WTC11 (cell line): ENCODE data around the gene USP17L21. TPM values are rescaled to one million over a fixed set of nuclear protein-coding genes. Genes with fewer than 3 reads are reported as not detected.
"Not testable (repeated sequence)": the region's sequence is repeated elsewhere in the genome, so short reads cannot be mapped to it uniquely, and the experiment has no call there.

Experiments used
- ATAC-seq: fragments of 200-7000 bp; cut with Tn5 transposase; 2 replicates; pipeline ENCODE4 v1.10.0; 2021; ENCODE audit warnings: mild to moderate bottlenecking, moderate library complexity
- CTCF ChIA-PET: fragments of 300-600 bp; sonication (Branson Sonifier 250); formaldehyde crosslinking; loops from one replicate; lab custom pipeline; 2021; ENCODE audit warnings: antibody characterized with exemption; lab: Charles Lee
- POLR2A ChIA-PET: fragments of 350-600 bp; sonication (Branson Sonifier 250); formaldehyde crosslinking; loops from one replicate; lab custom pipeline; 2021; ENCODE audit warnings: antibody characterized with exemption; lab: Charles Lee
- DNase-seq: peaks from one replicate; pipeline ENCODE4 v3.0.0; 2021; ENCODE audit warnings: low spot score
- H3K27ac Mint-ChIP-seq: 2 replicates; pipeline ENCODE4 v1.8.0; 2021; ENCODE audit warnings: mixed read lengths
- H3K27me3 Mint-ChIP-seq: 2 replicates; pipeline ENCODE4 v1.8.0; 2021; ENCODE audit warnings: low read depth, mild to moderate bottlenecking, moderate library complexity, mixed read lengths
- H3K36me3 Mint-ChIP-seq: 2 replicates; pipeline ENCODE4 v1.8.0; 2021; ENCODE audit warnings: mixed read lengths
- H3K4me1 Mint-ChIP-seq: 2 replicates; pipeline ENCODE4 v1.8.0; 2022; ENCODE audit warnings: mixed read lengths
- H3K4me3 Mint-ChIP-seq: 2 replicates; pipeline ENCODE4 v1.8.0; 2021; ENCODE audit warnings: mild to moderate bottlenecking, moderate library complexity, mixed read lengths
- H3K9me3 Mint-ChIP-seq: 2 replicates; pipeline ENCODE4 v1.8.0; 2021; ENCODE audit warnings: mixed read lengths
- total RNA-seq: library from RNA; stranded (reverse); gene quantifications from 3 replicates; pipeline ENCODE4 v1.2.3, GENCODE V29; 2021

The USP17L21 gene
- total RNA-seq, 1 experiment from 2014 or later, result not detected

DNA sequence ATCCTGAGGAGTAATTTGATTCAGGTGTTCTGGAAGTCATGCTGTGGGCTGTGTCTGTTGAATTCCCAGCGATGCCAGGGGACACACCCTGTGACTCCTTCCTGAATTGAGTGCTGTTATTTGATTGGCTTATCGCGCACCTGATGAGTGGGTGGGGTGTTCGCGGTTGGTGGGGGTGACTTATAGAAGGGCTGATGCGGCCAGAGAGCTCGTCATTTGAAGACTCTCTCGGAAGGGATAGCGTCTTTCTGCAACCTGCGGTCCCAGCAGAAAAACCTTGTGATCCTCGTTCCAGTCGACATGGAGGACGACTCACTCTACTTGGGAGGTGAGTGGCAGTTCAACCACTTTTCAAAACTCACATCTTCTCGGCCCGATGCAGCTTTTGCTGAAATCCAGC lies 4.8 kb upstream of the USP17L21 start, which contains the start of gene USP17L20:
Gene USP17L20, plus strand, starts transcription at position 301 of the 400 bp plus-strand sequence. Its CDS starts 0 bp downstream, at position 301.
- ATAC-seq, POLR2A ChIA-PET, CTCF ChIA-PET, H3K4me3 Mint-ChIP-seq, H3K36me3 Mint-ChIP-seq, H3K9me3 Mint-ChIP-seq, H3K27ac Mint-ChIP-seq, DNase-seq, H3K27me3 Mint-ChIP-seq, H3K4me1 Mint-ChIP-seq: not testable (repeated sequence)

DNA sequence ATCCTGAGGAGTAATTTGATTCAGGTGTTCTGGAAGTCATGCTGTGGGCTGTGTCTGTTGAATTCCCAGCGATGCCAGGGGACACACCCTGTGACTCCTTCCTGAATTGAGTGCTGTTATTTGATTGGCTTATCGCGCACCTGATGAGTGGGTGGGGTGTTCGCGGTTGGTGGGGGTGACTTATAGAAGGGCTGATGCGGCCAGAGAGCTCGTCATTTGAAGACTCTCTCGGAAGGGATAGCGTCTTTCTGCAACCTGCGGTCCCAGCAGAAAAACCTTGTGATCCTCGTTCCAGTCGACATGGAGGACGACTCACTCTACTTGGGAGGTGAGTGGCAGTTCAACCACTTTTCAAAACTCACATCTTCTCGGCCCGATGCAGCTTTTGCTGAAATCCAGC lies 4.6 kb downstream of the USP17L21 start, which contains the start of gene USP17L22:
Gene USP17L22, plus strand, starts transcription at position 301 of the 400 bp plus-strand sequence. Its CDS starts 0 bp downstream, at position 301.
- CTCF ChIA-PET, H3K27ac Mint-ChIP-seq, H3K9me3 Mint-ChIP-seq, POLR2A ChIA-PET, H3K4me3 Mint-ChIP-seq, H3K36me3 Mint-ChIP-seq, H3K27me3 Mint-ChIP-seq, DNase-seq, H3K4me1 Mint-ChIP-seq, ATAC-seq: not testable (repeated sequence)

DNA sequence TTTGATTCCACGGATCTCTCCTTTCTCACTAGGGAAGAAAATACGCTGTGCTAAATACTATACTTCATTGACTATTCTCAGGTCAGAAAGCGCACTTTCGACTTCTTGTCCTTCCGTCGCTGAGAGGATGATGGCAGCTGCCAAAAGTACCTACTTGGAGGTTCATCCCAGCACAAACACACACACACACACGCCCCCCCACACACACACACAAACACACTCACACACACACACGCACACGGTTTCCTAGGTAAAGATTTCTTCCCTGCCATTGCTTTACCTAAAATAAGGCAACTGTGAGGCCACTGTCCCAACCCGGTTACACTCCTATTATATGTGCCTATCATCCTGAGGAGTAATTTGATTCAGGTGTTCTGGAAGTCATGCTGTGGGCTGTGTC lies 9.0 kb downstream of the USP17L21 start:
- H3K27ac Mint-ChIP-seq, H3K9me3 Mint-ChIP-seq, POLR2A ChIA-PET, H3K4me1 Mint-ChIP-seq, ATAC-seq, H3K36me3 Mint-ChIP-seq, CTCF ChIA-PET, H3K27me3 Mint-ChIP-seq, H3K4me3 Mint-ChIP-seq: not testable (repeated sequence)
- peak; percentile 15 for DNase-seq

Other genes with a start within 250 kb of the USP17L21 start
- gene FAM90A26, start 92.5 kb upstream of the USP17L21 start, total RNA-seq, result 0.09 to 0.11 TPM in 2 of 3 replicates, not detected in the other
- not detected in 3 replicates for gene USP17L10, start 52.2 kb upstream of the USP17L21 start, total RNA-seq
- gene USP17L11, start 47.5 kb upstream of the USP17L21 start, total RNA-seq, result not detected in 3 replicates
- not detected in 3 replicates for gene USP17L12, start 42.7 kb upstream of the USP17L21 start, total RNA-seq
- not detected in 3 replicates for gene USP17L13, start 38.0 kb upstream of the USP17L21 start, total RNA-seq
- gene USP17L15, start 28.5 kb upstream of the USP17L21 start, total RNA-seq, result not detected in 3 replicates
- not detected in 3 replicates for gene USP17L17, start 19.0 kb upstream of the USP17L21 start, total RNA-seq
- gene USP17L18, start 14.2 kb upstream of the USP17L21 start, total RNA-seq, result not detected in 3 replicates
- gene USP17L19, start 9.5 kb upstream of the USP17L21 start, total RNA-seq, result not detected in 3 replicates
- gene USP17L20, start 4.7 kb upstream of the USP17L21 start, total RNA-seq, result not detected in 3 replicates
- not detected in 3 replicates for gene USP17L22, start 4.7 kb downstream of the USP17L21 start, total RNA-seq
- gene USP17L24, start 62.3 kb downstream of the USP17L21 start, total RNA-seq, result not detected in 3 replicates
- gene USP17L25, start 67.0 kb downstream of the USP17L21 start, total RNA-seq, result not detected in 3 replicates
- not detected in 3 replicates for gene USP17L26, start 71.8 kb downstream of the USP17L21 start, total RNA-seq
- gene USP17L5, start 76.5 kb downstream of the USP17L21 start, total RNA-seq, result not detected in 3 replicates
- not detected in 3 replicates for gene USP17L27, start 81.3 kb downstream of the USP17L21 start, total RNA-seq
- gene USP17L28, start 86.0 kb downstream of the USP17L21 start, total RNA-seq, result not detected in 3 replicates
- gene USP17L29, start 90.8 kb downstream of the USP17L21 start, total RNA-seq, result not detected in 3 replicates
- gene USP17L30, start 100.3 kb downstream of the USP17L21 start, total RNA-seq, result not detected in 3 replicates
- gene DEFB131A, start 181.5 kb downstream of the USP17L21 start, total RNA-seq, result not detected in 3 replicates